Activated T-helper 17 cell treated with anti-CD3 and anti-CD28 coated beads, Interleukin-2, amount 50 U/mL, for 72 hours (primary cell): ENCODE results near the gene ZFP28. TPM values are rescaled to one million over a fixed set of nuclear protein-coding genes. Genes with fewer than 3 reads are reported as not detected.

Experiments
- total RNA-seq, 2 donors: library from RNA; stranded (reverse); gene quantifications; one replicate each; pipeline ENCODE4 v1.2.3, GENCODE V29; 2022

The ZFP28 gene
- total RNA-seq, 2 donors from 2014 or later, result 2.9 to 5.5 TPM

Other genes starting within 250 kb of the ZFP28 start
- 10 to 100 TPM; 11.6 to 13.7 TPM for gene ZSCAN5A, start 224.1 kb upstream of the ZFP28 start, total RNA-seq
- gene ZNF582, start 145.4 kb upstream of the ZFP28 start, total RNA-seq, result 1 to 10 TPM; 1.1 to 1.9 TPM
- 1 to 10 TPM; 3.6 to 3.8 TPM for gene ZNF583, start 134.6 kb upstream of the ZFP28 start, total RNA-seq
- gene ZNF667, start 61.6 kb upstream of the ZFP28 start, total RNA-seq, result 1 to 10 TPM in 1 of 2 donors, not detected in 1; 1.6 TPM
- 1 to 10 TPM in 1 of 2 donors, under 1 TPM in 1; 0.91 to 1.2 TPM for gene ZNF471, start 31.1 kb upstream of the ZFP28 start, total RNA-seq
- 1 to 10 TPM; 3.1 to 6.9 TPM for gene ZNF470, start 28.5 kb downstream of the ZFP28 start, total RNA-seq
- 1 to 10 TPM; 4.3 to 4.8 TPM for gene ZNF71, start 56.4 kb downstream of the ZFP28 start, total RNA-seq
- not detected for gene SMIM17, start 104.2 kb downstream of the ZFP28 start, total RNA-seq
- gene ZNF835, start 132.8 kb downstream of the ZFP28 start, total RNA-seq, result 1 to 10 TPM; 1.3 to 2.5 TPM